HG02885 (cell line): ENCODE data around the gene SARDH.
"Not testable (repeated sequence)": the region's sequence is repeated elsewhere in the genome, so short reads cannot be mapped to it uniquely, and the experiment has no call there.

Experiments
- ATAC-seq: cut with Tn5 transposase; IDR thresholded peaks from one replicate; pipeline ENCODE4 v1.9.1; 2021; ENCODE audit warnings: mild to moderate bottlenecking; ENCODE audit not compliant: unreplicated experiment, poor library complexity

SARDH gene

DNA sequence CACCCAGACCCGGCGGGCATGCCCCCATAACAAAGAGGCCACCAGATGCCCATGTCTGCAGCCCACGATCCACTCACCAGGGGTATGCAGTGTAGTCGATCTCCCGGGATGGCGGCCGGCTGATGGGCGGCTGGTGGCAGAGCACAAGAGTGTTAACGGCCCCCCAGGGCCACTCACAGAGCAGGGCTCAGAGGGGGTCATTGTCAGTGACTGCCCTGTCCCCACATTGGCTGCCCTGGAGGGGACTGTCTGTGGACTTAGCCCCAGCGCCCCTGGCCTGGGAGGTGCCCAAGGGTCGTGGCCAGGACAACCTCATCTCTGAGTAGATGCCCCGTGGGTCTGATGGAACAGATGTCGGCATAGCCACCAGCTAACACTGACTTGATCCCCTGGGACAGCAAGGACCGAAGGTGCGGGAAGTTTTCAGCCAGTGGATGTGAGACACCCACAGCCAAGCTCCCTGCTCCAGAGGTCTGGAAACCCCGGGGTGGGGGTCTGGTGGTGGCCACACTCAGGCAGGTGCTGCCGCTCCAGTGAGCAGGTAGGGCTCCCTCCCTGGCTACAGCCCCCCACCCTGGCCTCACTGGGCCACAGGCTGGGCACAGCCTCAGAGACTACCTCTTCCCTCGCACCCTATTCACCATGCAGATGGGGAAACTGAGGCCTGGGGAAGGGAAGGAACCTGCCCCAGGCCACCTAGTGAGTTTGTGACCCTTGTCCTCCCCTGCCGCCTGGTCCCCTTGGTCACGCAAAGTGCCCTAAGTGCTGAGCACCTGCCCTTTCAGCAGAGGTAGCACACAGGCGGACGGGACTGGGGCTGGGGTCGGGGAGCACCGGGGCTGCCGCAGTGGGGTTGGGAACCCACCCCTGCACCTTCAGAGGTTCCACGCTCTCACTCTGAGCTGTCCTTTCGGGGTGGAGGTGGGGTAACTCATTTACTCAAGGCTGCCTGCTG is 38.1 kb upstream of the SARDH start:
- ATAC-seq, result no peak

DNA sequence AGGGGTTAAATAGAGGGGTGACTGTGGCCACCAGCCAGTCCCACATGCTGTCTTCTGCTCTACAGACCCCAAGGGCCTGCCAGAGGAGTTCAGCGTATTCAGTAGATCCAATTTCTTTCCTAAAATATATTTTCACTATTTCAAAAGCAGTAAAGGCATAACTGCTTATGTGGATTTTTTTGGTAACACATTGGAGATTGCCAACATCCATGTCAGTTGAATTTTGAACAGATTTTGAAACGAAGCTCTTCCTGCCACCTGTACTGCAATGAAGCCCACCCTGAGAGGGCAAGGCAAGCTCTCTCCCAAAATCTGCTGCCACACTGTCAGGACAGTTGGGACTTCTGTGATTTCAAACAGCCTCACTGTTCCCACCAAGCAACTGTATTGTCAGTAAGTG is 37.1 kb upstream of the SARDH start:
- no peak for ATAC-seq

DNA sequence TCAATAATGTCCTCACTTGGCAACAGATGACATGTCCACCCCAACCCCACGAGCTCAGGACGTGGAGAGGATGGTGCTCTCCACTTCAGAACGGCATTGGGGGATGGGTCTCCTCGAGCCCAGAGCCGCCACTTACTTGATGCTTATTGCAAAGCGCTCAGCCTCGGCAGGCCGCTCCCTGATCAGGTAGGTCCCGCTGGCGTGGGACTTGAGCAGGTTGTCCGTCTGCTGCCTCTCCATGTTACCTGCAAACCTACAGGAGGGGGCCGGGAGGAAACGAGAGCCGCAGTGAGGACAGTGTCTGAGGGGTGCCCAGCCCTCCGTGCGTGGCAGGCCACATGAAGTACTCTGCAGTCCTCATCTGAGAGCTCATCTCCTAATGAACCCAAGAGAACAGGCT is 36.6 kb upstream of the SARDH start:
- no peak for ATAC-seq

DNA sequence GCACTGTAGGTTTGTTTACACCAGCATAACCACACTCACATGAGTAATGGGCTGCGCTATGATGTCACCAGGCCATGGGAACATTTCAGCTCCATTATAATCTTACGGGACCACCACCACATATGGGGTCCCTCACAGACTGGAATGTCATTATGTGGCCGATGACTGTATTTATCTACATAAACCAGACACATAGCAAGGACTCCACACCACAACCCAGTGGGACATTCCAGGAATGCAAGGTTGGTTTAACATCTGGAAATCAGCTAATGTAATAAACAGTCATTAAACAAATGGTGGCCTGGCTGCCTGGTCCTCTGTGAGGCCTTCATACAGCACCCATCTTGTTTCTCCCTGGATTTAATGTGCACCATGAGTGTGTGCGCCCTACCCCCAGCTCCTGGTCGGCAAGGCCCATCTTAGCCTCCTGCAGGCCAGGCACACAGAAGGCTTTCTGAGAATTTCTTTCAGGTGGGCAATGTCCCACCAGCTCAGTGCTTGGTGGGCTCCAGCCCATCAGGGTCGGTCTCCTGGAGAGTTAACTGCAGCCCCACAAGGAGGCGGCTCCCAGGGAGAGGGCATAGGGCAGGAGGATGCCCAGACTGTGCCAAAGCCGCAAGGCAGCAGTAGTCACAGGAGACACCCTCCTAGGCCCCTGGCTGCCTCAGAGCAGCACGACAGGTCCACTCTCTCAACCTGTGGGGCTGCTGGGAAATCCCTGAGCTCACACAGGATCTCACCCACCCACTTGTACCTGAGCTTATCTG is 35.9 kb upstream of the SARDH start:
- no peak for ATAC-seq

DNA sequence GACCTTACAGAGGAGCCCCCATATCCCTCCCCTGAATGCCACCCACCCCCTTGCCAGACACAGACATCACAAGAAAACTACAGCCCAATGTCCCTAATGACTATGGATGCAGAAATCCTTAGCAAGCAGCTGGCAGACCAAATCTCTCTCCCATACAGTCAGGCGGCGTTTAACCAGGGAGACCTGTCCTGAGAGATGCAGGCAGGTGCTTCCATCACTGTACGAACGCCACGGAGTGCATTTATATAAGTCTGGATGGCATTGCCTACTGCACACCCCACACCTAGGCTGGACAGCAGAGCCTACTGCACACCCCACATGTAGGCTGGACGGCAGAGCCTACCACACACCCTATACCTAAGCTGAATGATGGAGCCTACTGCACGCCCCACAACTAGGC is 34.4 kb upstream of the SARDH start:
- ATAC-seq, result no peak

DNA sequence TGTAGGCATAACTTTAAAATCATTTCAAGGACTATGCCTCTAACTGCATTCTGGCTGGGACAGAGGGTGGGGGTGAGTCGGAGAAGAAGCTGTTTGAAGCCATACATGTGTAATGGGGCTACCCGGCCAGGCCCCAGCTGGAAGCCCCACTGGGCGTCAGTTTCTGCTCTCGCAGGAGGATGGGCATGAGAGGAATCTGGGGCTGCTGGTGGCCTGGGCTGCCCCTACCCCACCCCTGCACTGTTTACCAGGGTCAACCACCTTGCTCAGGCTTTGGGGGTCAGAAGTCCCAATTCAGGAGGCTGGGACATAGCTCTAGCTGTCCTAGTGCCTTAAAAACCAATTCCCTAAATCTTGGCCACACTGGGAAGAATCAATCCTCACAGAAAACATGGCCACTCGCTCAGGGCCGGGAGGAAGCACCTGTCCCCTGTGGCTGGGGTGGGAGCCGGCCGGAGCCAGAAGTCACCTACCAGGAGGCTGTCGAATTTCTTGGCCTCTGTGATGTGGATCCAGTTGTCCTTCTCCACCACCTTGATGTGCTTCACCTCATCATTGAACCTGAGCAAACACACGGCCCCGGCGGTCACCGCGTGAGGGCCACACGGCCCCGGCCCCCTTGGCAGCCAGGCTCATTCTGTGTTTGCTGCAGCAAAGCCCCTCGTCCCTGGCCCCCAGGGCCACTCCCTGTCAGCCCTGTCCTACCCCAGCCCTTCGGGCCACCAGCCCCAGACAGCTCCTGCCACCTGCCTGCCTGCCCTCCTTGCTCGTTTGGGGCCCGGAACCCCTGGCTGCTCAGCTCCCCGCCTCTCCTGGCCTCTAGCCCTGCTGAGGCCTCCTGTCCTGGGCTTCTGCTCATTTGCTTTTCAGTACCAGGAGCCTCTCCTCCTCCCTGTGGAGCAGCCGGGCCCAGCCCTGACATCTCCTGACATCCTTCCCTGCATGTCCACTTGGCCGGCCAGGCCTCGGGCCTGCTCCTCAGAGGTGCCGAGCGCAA is 33.6 kb upstream of the SARDH start:
- no peak for ATAC-seq

DNA sequence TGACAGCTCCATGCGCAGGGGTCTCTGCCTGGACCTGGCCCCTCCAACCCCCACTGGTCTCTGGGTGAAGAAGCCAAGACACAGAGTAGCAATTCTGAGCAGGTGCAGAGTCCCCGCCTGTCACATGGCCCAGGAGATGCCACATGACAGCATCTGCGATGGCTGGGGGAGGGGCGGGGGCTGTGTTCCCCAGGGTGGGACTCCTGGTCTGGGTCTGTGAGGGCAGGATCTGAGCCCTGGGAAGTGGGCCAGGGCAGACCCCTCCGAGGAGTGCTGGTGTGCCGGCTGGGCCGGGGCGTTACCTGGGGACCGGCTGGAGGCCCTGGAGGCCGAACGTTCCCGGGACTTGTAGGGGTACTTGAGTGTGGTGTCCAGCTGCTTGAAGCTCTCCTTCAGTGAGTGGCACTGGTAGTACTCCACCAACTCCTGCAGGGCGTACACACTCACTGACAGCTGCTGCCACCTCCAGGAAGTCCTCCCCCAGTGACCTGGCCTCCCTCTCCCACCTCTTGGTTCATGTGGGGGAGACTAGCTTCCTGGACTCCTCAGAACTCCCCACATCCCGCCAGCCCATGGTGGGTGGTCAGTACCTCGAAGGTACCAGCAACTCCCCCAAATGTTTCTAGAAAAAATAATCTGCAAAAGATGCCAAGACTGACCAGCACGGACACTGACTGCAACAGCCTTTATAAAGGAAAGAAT is 32.1 kb upstream of the SARDH start:
- ATAC-seq, result no peak

DNA sequence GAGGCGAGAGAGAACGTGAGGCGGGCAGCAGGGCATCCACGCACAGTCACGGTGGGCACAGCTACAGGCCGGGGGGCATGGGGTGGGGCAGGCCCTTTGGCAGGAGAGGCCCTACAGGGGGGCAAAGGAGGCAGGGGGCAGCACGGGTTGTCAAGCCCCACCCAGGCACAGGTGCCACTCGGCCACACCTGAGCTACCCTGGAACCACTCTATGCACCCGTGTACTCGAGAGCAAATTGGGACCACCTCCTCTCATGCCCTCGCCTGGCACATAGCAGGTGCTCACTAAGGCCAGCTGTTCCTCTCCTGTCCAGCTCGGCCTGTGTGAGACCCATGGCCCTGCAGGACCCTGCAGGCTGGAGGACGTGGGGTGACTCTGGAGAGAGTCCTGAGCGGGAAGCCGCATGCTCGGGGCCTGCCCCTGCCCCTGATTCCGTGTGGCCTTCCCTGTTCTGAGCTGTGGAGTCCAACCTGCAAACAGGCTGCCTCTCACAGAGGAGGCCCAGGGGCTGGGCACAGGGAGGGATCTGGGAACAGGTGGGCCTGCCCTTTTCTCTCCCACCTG is 31.4 kb upstream of the SARDH start:
- no peak for ATAC-seq

DNA sequence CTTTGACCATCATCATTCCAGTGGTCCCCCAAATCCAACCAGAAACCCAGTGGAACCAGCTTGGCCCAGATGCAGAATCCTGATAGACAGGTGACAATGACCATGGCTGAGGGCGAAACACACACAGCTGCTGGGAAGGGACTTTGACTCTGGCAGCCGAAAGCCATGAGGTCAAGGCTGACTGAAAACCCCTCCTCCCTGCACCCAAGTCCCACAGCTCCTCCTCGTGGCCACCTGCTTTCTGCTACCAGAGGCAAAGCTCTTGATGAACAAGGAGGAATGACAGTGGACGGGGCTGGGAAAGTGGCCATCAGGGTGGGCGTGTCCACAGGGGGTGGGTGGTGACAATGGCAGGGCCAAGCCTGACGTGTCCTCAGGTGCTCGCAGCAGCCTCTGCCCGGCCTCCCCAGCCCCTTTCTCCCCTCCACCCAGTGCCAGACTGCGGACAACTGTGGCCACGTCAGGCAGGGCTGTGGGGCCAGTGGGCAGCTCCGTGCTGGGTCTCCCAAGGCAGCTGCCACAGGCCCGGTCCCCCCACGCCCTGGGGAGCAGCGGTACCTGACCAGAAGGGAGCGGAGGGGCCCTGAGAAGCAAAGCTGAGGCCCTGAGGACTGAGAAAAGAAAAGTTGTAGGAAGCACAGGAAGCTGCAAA is 30.8 kb upstream of the SARDH start:
- no peak for ATAC-seq

DNA sequence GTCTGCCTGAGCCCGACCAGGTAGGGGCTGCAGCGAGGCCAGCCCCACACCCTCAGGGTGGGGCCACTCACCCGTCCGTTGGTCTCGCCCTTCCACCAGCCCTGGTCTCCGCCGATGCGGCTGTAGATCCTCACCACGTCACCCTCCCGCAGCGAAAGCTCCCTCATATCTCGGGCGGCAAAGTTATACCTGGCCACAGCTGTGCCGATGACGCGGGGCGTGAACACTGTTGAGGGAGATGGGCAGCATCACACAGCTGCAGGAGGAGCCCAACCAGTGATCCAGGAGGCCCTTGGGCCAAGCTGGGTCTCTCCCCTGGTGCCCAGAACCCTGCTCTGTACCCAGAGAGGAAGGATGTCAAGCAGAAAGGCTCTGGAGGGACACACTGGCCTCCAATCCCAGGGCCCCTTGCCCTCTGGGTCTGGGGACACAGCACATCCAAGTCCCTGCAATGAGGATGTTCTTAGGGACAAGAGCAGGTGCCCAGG is 30.3 kb upstream of the SARDH start:
- ATAC-seq, result no peak

DNA sequence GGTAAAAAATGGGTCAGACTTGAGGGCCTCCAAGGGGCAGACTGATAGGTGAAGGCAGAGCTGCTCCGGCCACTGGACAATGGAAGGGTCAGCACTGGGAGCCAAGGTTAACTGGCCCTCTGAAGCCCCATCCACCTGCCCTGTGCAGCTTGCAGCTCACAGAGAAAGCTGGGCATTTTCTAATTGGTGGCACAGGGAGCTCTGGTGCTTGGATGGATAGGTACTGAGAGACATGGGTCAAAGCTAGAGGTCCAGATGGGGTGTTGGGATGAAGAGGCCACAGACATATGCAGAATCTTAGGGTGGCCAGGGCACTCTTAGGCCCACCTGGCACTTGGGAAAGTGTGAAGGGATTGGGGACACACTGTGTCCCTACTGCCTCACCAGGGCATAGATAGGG is 29.5 kb upstream of the SARDH start:
- ATAC-seq, result no peak

DNA sequence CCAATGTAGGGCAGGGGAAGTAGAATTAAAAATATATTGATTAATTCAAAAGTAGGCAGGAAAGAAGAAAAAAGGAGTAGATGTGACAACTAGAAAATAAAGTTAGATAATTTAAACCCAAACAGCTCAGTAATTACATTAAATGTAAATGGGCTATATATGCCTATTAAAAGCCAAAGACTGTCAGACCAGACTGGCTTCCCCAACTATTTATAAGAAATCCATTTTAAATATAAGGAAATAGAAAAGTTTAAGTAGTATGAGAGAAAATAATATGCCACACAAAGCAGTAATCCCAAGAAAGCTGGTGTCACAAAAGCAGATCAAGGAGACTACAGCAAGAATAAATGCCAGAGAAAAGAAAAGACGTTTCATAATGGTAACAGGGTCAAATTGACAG is 28.9 kb upstream of the SARDH start:
- ATAC-seq, result no peak

DNA sequence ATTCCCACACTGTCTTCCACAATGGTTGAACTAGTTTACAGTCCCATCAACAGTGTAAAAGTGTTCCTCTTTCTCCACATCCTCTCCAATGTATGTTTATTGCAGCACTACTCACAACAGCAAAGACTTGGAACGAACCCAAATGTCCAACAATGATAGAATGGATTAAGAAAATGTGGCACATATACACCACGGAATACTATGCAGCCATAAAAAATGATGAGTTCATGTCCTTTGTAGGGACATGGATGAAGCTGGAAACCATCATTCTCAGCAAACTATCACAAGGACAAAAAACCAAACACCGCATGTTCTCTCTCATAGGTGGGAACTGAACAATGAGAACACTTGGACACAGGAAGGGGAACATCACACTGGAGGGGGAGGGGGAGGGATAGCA is 28.1 kb upstream of the SARDH start:
- not testable (repeated sequence) for ATAC-seq

DNA sequence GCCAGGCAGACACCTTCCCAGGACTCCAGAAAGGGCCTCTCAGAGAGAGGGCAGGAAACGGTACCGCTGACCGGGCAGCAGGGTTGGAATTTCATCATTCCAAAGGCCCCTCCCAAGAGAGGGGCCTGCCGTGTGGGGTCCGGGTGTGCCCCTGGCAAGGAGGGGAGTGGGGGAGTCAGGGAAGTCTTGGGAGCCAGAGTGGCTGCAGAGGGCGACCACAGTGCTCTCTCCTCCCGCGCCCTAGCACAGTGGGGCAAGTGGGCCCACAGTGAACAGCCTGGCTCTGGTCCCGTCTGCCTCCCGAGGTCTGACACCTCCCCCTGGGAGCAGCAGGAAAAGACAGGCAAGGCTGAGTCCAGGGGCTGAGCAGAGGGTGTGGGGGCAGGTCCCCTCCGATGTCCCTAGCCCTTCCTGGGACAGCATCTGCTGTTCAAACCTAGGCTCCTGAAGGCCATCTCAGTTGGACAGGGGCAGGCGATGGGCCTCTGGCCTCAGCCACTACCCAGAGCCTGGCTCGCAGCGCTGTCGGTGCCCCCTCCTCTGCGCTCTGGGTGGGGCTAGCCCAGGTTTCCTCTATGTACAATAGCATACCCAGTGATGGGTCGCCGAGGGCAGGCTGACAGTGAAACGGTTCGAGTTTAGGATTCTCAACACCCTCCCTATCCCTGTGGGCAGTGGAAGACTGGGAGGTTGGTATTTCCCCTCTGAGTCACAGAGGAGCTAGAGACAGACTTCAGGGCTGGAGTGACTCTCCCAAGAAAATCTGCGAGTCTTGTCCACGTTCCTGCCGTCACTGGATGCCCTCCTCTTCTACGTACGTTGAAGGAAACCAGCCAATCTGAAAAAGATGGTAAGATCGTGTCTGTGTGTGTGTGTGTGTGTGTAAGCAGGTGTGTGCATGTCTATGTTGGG is 25.4 kb upstream of the SARDH start:
- no peak for ATAC-seq

DNA sequence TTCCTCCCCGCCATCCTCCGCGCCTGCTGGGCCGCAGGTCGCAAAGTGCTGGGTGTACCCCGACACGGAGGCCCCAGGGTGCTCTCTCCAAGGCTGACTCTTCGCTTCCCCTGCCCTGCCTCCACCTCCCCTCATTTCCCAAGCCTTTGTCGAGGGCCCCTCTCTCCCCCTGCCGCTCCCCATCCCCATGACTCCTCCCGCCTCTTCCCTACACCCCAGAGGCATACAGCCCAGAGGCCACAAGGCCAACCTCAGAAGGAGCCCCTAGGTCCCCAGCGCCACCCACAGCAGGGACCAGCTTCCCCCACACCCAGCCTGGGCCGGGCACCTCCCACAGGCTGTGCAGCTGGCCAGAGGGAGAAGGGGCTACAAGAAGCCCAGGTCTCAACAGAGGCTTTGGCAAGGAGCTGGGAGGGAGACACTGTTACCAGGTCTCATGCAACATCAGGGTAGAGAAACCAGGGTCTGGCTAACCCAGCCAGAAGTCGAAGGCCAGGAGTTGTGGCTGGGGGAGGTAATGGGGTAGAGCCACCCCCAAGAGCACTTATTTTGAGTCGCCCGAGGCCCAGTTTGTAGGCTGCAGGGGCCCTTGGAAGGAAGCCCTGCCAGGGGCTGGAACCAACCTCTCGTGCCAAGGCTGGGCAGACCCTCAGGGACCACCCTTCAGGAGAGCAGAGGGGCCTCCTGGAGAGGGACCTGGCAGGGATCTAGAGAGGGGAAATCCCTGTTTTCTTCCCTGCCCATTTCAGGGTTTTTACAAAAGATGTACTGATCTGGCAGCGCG is 24.5 kb upstream of the SARDH start:
- ATAC-seq, result no peak

DNA sequence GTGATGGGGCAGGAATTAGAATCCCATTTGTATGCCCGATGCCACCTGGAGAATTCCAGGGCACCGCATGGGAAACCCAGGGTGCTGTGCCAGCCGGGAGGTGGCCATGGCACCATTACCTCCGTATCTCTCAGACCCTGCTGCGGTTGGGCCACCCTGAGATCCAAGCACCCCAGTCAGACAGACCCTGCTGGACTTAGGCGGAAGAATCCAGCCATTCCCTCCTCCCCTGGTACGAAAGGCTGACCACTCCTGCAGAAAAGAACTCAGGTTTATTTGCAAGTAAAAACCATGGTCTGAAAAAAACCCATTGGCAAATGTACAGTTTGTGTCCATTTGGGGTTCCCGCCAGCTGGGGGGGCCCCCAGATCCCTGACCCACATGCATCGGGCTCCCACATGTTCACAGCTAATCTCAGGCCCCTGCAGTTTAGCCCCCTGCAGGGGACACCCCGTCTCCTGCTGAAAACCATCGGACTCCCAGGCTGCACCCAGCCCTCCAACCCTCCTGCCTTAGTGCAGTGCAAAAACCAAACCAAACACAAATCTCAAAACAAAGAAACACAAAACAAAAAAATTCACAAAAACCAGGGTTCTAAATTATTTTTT is 23.6 kb upstream of the SARDH start:
- ATAC-seq, result no peak
